SK-N-MC (cell line): ENCODE data around the gene FADS3.

Experiments used
- EZH2 ChIP-seq: fragments of 200-600 bp; sonication (generic); IDR thresholded peaks from one replicate; pipeline ENCODE4 v1.6.1; 2017; ENCODE audit warnings: antibody characterized with exemption
- FOXP2 ChIP-seq: optimal IDR thresholded peaks from 2 replicates; pipeline ENCODE3; 2011; ENCODE audit warnings: mild to moderate bottlenecking, moderate library complexity; ENCODE audit not compliant: insufficient read depth; ENCODE audit errors: extremely low read length, control extremely low read depth
- POLR2AphosphoS5 ChIP-seq: IDR thresholded peaks from 2 replicates; pipeline ENCODE4 v1.6.1; 2012; ENCODE audit warnings: mild to moderate bottlenecking, low read depth, low read length, borderline replicate concordance

DNA sequence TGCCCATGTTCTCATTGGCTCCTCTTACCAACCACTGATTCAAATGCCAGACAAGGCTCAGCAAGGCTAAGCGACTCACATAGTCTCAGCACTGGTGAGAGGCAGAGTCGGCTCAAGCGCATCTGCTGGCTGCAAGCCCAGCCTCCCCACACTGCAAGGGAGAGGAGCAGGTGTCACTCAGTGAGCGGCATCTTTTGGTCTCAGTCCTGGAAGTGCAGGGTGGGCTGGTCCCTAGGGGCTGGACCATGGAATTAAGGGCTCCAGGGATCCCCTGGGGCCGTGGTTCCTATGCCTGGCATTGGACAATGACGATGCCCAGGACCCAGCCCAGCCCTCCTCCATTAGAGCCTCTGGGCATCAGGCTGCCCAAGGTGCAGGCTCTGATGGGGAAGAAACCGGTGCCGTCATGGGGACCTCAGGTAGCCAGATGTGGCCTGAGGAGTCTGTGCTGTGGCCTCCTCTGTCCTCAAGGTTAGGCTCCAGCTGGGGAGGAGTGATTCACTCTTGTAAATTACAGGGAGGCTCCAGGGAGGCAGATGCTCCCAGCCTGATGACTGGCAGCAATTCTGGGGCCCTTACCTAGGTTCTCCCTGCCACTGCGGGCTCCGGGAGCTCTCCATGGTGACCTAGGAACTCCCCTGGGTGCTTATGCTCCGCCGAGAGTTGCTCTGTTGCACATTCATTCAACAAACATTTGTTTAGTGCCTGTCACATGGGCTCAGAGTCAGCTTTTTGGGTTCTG, 35.2 kb downstream of the FADS3 start:
- TF ChIP-seq EZH2 (no peak), POLR2AphosphoS5 (no peak), FOXP2 (no peak)
